OCI-LY1 (cell line): ENCODE data around the gene ALDH3B1.

Experiments used
- H2AFZ ChIP-seq: fragments of 200-600 bp; sonication (generic), shearing (Covaris generic); 2 replicates; pipeline ENCODE4 v1.6.0; 2014; ENCODE audit warnings: antibody characterized with exemption, mild to moderate bottlenecking, low read length
- H3F3A ChIP-seq: fragments of 200-600 bp; sonication (generic), shearing (Covaris generic); 2 replicates; pipeline ENCODE4 v1.6.0; 2014; ENCODE audit warnings: mild to moderate bottlenecking, antibody characterized with exemption, low read length, moderate library complexity; ENCODE audit not compliant: insufficient read depth
- H3K27ac ChIP-seq: fragments of 200-600 bp; sonication (generic); 2 replicates; pipeline ENCODE4 v1.5.1; 2014; ENCODE audit warnings: low read length, mixed run types, mild to moderate bottlenecking, low read depth; ENCODE audit not compliant: poor library complexity, severe bottlenecking
- H3K27me3 ChIP-seq: fragments of 200-600 bp; sonication (generic); 2 replicates; pipeline ENCODE4 v1.6.0; 2014; ENCODE audit warnings: antibody characterized with exemption, mild to moderate bottlenecking, low read length, moderate library complexity; ENCODE audit not compliant: insufficient read depth
- H3K36me3 ChIP-seq: fragments of 200-600 bp; sonication (generic); 2 replicates; pipeline ENCODE4 v1.6.1; 2014; ENCODE audit warnings: mild to moderate bottlenecking, antibody characterized with exemption, low read length, moderate library complexity, mixed read lengths; ENCODE audit not compliant: insufficient read depth
- H3K4me1 ChIP-seq: fragments of 200-600 bp; sonication (generic); 2 replicates; pipeline ENCODE4 v1.5.1; 2014; ENCODE audit warnings: mild to moderate bottlenecking, low read length, moderate library complexity; ENCODE audit not compliant: insufficient read depth, severe bottlenecking
- H3K4me2 ChIP-seq: fragments of 200-600 bp; sonication (generic), shearing (Covaris generic); 2 replicates; pipeline ENCODE4 v1.6.1; 2014; ENCODE audit warnings: low read length
- H3K4me3 ChIP-seq: fragments of 200-600 bp; sonication (generic); 2 replicates; pipeline ENCODE4 v1.5.1; 2014; ENCODE audit warnings: low read length, low read depth, mild to moderate bottlenecking, mixed read lengths; ENCODE audit not compliant: poor library complexity, severe bottlenecking
- H3K79me2 ChIP-seq: fragments of 200-600 bp; shearing (Covaris generic); 2 replicates; pipeline ENCODE4 v1.6.1; 2016; ENCODE audit warnings: mixed run types, low read length, mixed read lengths; ENCODE audit not compliant: insufficient read depth
- H3K9ac ChIP-seq: fragments of 200-600 bp; sonication (generic), shearing (Covaris generic); 2 replicates; pipeline ENCODE4 v1.6.1; 2014; ENCODE audit warnings: mild to moderate bottlenecking, low read length, mixed read lengths
- H3K9me2 ChIP-seq: fragments of 200-600 bp; sonication (generic), shearing (Covaris generic); 2 replicates; pipeline ENCODE4 v1.6.1; 2014; ENCODE audit warnings: low read depth, mild to moderate bottlenecking, low read length, mixed read lengths
- H3K9me3 ChIP-seq: fragments of 200-600 bp; shearing (Covaris generic); 2 replicates; pipeline ENCODE4 v1.6.1; 2014; ENCODE audit warnings: low read length, mixed read lengths
- H4K20me1 ChIP-seq: fragments of 200-600 bp; sonication (generic), shearing (Covaris generic); 2 replicates; pipeline ENCODE4 v1.6.0; 2016; ENCODE audit warnings: mild to moderate bottlenecking, low read length; ENCODE audit not compliant: insufficient read depth
- CTCF ChIP-seq: fragments of 200-600 bp; sonication (generic), shearing (Covaris generic); IDR thresholded peaks from 2 replicates; pipeline ENCODE4 v1.5.1; 2017; ENCODE audit warnings: mild to moderate bottlenecking, antibody characterized with exemption, low read length, moderate library complexity, mixed read lengths
- EZH2 ChIP-seq: fragments of 200-600 bp; sonication (generic), shearing (Covaris generic); IDR thresholded peaks from 2 replicates; pipeline ENCODE4 v1.8.0; 2017; ENCODE audit warnings: borderline replicate concordance, mixed run types, mild to moderate bottlenecking, antibody characterized with exemption, low read length, moderate library complexity, mixed read lengths

Gene ALDH3B1

GRCh38 chr11:68014157-68014946 is 4.2 kb downstream of the ALDH3B1 start:
- peaks cover 8% of the 10 kb centered on the region for H3K4me1 ChIP-seq
- TF ChIP-seq EZH2 (no peak), CTCF (no peak)
- H3K27ac ChIP-seq = no peak overlapping the region

DNA sequence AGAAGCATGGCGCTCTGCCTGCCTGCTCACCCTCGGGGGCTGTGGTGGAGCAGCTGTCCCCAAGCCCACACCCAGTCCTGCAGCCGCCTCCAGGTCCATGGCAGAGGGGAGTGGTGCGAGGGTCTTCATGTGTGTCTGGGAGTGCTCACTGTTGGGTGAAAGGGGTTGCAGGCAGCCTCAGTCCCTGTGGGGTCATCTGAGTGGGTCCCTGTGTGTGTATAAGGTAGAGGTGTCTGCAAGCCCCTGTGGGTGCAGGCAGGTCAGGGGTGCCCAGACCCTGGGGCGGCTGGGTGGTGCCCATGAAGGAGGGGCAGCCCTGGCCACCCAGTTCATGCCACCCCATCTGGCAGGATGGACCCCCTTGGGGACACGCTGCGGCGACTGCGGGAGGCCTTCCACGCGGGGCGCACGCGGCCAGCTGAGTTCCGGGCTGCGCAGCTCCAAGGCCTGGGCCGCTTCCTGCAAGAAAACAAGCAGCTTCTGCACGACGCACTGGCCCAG is 4.9 kb downstream of the ALDH3B1 start:
- Histone ChIP-seq H4K20me1 (no peaks in the 10 kb centered on the region), H3K9ac (no peak overlapping the region), H3K36me3 (no peaks in the 10 kb centered on the region), H3K9me2 (no peaks in the 10 kb centered on the region), H3F3A (no peaks in the 10 kb centered on the region), H3K27ac (no peak overlapping the region), H3K4me3 (no peak overlapping the region), H2AFZ (no peak overlapping the region), H3K9me3 (no peaks in the 10 kb centered on the region), H3K4me2 (no peak overlapping the region), H3K27me3 (peaks cover 5% of the 10 kb centered on the region), H3K79me2 (no peaks in the 10 kb centered on the region), H3K4me1 (peaks cover 5% of the 10 kb centered on the region)
- TF ChIP-seq CTCF (no peak), EZH2 (no peak)

More at GRCh38 chr11:68014157-68014946, 4.2 kb downstream of the ALDH3B1 start:
- H3K9me3 ChIP-seq = no peaks in the 10 kb centered on the region
- no peaks in the 10 kb centered on the region for H3K79me2 ChIP-seq
- no peak overlapping the region for H3K9ac ChIP-seq
- no peak overlapping the region for H3K4me2 ChIP-seq
- H3K4me3 ChIP-seq = no peak overlapping the region
- H4K20me1 ChIP-seq = no peaks in the 10 kb centered on the region
- no peaks in the 10 kb centered on the region for H3K36me3 ChIP-seq
- no peaks in the 10 kb centered on the region for H3K9me2 ChIP-seq
- H2AFZ ChIP-seq = no peak overlapping the region
- no peaks in the 10 kb centered on the region for H3F3A ChIP-seq
- peaks cover 5% of the 10 kb centered on the region for H3K27me3 ChIP-seq

DNA sequence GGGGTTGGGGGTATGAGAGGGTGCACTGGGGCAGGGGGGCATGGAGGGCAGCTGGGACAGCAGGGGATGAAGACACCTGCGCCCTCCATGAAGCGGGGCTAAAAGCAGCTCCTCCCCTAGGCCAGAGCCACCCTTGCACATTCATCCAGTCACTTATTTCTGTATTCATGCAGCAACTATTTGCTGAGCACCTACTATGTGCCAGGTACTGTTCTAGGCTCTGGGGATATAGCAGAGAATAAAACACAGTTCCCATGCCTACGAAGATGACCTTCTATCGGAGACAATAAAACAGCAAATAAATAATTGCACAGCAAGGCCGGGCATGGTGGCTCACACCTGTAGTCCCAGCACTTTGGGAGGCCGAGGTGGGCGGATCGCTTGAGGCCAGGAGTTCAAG is 5.3 kb downstream of the ALDH3B1 start:
- Histone ChIP-seq H3K27me3 (peaks cover 5% of the 10 kb centered on the region), H3K9ac (no peak overlapping the region), H3K4me1 (peaks cover under 1% of the 10 kb centered on the region), H3K4me2 (no peak overlapping the region), H4K20me1 (no peaks in the 10 kb centered on the region), H3K36me3 (no peaks in the 10 kb centered on the region), H3K9me3 (no peaks in the 10 kb centered on the region), H3K79me2 (no peaks in the 10 kb centered on the region), H3K27ac (no peak overlapping the region), H3K4me3 (no peak overlapping the region), H3F3A (no peaks in the 10 kb centered on the region), H2AFZ (no peak overlapping the region), H3K9me2 (no peaks in the 10 kb centered on the region)
- TF ChIP-seq CTCF (no peak), EZH2 (no peak)
